Stimulated activated CD4-positive, alpha-beta T cell treated with anti-CD3 and anti-CD28 coated beads, Interleukin-15, amount 100 ng/mL, for 24 hours (primary cell): ENCODE results near the gene BICD1.
A peak's percentile ranks its signal among the peaks of the same experiment; 100 is the strongest.
"Not testable (repeated sequence)": the region's sequence is repeated elsewhere in the genome, so short reads cannot be mapped to it uniquely, and the experiment has no call there.

Experiments used
- DNase-seq: peaks from one replicate; pipeline ENCODE4 v3.0.0-alpha.2; 2020

BICD1 gene

DNA sequence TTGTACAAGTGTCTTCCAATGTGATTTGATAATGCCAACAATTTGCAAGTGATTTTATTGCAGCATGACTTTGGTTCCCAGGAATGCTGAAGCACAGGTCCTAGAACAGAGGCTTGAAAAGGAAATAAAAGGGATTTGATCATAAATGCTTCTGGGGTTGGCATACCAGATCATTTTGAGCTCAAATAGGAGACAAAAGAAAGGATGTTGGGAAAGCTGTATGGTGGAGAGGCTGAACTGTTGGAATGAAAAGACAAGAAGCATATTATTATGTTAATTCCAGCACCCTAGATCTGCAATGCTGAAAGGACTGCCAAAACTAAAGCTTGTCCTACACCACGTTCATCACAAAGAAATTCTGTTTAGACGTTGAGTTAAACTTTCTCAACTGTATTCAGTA, 143.1 kb downstream of the BICD1 start:
- no peak for DNase-seq

DNA sequence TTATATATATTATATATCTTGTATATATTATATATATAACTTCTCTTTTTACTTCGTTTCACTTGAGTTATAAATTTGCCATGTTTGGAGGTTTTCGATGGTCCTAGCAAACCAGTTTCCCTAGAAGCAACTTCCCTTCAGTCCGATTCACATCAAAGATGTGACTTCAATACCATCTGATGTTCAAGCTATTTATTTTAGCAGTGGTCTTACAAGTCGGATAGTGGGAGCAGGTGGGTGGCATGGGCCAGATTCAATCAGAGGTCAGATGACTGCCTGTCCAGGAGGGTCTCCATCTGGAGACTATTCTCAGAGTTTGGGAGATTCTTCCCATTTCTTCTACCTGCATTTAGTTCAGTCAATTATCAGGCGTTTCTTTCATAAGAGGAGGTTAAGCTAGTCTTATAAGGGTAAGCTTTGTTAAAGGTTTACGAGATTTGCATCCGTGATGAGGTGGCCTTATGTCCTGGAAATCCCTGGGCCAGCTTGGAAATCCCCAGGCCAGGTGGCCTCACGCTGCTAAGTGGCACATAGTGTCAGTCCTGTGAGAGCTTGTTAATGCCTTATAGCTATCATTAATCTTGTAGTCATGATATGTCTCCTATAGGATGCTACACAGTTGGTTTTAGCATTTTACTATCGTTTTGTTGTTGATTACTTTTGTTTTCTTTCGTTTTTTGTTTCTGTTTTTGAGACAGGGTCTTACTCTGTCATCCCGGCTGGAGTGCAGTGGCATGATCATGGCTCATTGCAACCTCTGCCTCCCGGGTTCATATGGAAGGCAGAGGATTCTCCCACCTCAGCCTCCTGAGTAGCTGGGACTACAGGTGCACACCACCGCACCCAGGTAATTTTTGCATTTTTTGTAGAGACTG, 145.8 kb downstream of the BICD1 start:
- DNase-seq, result no peak

DNA sequence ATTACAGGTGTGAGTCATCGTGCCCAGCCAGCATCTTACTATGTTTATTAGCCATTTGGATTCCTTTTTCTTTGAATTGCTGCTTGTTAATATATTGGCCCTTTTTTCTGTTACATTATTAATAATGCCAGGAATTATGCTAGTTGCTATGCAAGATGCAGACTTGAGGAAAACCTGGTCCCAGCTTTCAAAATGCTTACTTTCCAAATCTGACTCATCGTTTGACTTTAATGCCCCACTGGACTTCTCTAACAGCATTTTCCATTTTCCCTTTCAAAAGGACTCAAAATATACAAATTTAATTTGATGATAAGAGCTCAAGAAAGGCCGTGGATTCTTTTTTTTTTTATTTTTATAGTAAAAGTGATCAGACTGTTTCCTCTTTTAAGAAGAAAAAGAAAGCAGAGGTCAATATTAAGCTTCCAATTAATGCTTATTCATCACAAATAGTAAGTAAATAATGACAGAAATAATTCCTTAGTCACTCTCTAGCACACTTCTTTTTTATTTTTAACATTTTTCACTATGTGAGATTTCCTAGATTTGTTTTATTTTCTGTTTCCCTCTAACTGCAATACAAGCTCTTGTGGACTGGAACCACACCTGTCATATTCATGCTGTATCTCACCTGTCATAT, 146.6 kb downstream of the BICD1 start:
- no peak for DNase-seq

DNA sequence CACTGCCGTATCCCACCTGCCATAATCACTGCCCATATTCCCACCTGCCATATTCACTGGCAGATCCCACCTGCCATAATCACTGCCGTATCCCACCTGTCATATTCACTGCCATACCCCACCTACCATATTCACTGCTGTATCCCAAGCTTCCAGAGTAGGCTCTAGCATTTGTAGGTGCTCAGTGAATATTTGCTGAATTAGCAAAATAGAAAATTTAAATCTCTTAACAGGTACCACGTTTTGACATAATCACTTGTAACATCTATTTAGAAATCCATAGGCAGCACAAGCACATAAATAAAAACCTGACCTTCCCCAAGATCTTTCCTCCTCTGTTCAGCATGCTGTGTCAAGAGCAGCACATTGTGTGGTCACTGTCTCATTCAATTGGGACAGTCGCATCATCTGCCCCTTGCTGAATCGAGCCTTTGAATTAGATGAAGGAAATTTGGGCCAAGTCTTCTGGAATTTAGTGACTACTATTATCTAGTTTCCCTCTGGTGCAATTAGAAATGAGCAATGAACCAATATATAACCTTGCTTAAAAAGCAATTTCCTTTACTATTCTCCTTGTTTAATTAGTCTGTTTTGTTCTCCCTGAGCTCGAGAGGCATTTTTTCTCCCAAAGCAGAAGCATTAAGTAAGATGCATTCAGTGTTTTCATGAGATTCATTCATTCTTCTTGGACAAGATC, 147.8 kb downstream of the BICD1 start:
- no peak for DNase-seq

DNA sequence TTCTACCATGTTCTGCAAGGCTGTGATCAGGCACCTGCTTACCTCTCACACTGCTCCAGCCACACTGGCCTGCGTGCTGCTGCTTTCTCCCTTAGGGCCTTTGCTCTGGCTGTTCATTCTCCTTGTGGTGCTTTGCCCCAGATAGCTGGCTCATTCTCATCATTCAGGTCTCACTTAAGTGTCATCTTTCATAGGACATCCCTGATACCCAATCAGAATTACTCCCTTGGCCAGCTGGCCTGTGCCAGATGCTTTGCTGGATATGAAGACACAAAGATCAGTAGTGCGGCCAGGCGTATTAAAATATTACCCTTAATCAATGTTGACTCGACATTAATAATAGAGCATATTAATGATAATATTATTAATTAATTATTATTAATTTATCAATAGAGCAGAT, 148.9 kb downstream of the BICD1 start:
- no peak for DNase-seq

DNA sequence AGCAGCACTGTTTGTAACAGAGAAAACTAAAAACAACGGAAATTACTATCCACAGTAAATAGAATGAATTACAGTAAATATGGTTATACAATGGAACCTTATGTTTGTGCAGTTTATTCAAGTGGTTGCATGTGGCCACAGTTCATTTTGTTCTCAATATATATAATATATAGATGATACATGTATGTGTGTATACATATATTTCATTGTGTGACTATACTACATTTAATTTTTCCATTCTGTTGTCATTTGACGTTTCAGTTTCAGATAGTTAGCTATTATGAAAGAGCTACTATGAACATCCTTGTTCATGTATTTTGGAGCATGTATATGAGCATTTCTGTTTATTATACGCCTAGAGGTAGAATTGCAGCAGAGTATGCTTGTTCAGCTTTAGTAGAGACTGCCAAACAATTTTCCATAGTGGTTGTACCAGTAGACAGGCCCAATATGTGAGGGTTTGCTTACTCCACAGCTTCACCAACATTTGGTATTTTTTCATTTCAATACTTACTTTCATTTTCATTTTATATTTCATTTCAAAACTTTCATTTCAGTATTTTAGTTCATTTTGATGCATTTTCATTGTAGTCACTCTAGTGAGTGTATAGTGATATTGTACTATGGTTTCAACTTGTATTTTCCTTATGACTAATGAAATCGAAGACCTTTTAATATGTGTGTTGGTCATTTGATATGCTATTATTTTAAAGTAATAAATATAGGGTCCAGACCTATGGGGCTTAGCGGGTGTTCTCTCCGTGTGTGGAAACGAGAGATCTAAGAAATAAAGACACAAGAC, 151.2 kb downstream of the BICD1 start:
- DNase-seq, result no peak

DNA sequence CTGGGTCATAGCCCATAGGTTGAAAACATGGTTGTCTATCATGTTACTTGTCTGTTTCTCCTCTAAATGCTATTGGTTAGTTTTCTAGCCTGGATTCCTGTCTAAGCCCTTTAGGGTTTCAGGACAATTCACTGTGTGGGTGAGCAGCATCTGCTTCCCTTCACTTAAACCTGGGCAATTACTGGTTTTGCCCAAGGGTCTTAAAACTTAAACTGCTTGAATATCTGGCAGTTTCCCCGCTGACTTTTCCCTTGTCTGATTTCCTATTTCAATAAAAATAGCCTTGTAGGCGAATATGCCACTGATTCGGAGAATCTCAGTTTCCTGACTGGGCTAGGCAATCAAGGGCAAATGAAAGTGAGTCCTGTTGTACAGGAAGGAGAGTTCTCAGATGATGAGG, 154.0 kb downstream of the BICD1 start:
- DNase-seq, result no peak

DNA sequence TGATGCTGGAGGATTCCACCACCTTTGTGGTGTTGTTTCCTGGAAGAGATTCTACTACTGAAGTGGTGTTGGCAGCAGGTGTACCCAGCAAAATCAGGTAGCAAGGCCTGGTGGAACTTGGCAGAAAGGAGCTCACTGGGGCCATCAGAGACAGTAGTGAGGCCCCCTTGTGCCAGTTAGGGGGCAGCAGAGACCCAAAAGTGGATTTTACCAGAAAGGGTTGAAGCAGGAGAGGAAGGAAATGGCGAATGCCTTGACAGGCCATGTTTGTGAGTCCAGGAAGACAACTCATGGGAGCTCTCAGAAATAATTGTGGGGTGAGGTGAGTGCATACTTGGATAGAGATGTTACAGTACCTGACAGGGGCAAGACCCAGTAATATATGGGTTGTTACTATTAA, 155.0 kb downstream of the BICD1 start:
- peak; percentile 7 for DNase-seq

DNA sequence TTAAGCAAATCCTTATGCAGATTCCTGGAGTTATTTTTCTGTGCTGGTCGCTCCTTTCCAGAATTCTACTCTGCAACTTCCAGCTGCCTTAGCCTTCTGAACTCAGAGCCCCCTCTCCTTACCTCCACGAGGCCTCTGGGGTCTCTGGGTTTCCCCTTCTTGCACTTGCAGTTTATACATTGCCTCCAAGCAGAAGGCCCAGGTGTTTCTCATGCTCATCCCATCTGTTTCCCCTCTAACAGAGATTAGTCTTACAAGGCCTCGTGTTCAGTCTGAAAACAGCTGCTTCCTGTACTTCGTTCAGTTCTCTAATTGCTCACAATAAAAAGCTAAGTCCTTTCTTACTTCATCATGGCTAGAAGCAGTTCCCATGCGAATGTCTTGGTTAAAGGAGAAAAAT, 158.3 kb downstream of the BICD1 start:
- DNase-seq, result no peak

GRCh38 chr12:32265456-32265855, 158.8 kb downstream of the BICD1 start:
- no peak for DNase-seq

DNA sequence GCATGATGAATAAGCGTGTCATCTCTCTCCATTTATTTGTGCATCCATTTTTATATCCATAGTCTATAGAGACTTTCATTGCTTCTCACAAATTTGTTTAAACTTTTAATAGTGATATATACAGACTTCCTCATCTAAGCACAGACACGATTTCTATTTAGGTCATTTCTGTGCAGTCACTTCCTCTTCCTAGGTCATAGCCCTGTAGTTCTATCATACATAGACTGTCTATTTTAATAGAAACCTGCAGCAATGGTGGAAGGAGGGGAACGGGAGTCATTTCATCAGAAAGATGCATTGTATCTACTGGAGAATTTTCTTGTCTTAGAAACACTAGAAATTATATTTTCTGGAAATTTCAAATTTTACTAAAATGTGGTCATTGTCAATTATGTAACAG, 159.3 kb downstream of the BICD1 start:
- DNase-seq, result no peak

- DNase-seq, result no peak
Observed at GRCh38 chr12:32266756-32267155, 160.1 kb downstream of the BICD1 start.

GRCh38 chr12:32270818-32271710, 164.4 kb downstream of the BICD1 start:
- DNase-seq, result no peak

GRCh38 chr12:32272465-32272864, 165.8 kb downstream of the BICD1 start:
- DNase-seq, result no peak

DNA sequence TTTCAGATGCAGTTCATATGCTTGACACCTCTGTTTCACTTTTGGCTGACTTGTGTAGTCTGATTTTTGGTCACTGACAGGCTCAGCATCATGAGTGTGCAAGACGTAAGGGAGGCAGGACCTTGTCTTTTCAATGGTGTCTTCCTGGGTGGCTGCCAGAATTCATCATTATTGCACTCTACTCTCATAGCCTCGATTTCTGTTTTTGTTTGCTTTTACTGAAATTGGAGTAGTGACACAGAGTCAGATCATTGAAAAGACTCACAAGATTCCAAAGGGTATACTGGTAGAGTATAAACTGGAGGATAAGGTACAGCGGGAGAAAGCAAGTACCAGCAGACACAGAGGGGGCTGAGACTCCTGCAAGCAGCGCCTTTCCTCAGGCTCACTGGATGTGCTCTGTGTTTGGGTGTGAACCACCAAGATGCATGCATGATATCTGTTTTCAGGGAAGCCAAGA, 166.4 kb downstream of the BICD1 start:
- peak; percentile 13 for DNase-seq

DNA sequence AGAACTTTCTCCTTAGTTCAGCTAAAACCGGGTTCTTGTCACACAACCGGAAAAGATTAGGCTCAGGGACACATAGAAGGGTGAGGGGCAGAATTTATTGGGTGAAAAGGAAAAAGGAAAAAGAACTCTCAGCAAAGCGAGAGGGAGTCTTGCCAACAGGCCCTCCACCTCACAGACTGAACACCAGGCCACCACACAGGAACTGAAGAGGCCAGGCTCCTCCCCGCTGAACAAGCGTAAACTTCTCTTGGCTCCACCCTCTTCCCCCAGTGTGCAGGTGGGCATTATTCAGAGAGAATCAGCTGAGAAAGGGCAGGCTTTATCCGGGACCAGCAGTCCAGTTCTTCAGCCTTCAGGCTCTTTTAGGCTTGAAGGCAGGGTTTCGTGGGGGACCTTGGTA, 167.1 kb downstream of the BICD1 start:
- DNase-seq, result peak; percentile 47

DNA sequence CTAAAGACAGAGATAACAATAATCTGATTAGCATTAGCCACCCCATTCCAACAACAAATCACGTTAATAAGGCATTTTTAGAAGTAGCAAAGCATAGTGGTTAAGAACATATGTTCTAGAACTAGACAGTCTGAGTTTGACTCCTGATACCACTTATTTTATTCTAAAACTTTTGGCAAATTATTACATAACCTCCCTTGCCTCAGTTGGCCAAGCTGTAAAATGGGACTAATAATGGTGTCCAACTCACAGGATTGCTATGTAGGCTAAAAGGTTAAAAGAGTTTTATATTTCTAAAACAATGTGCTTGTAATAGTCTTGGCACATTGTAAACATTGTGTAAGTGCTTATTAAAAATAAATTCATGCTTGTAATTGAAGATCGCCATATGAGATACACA, 168.0 kb downstream of the BICD1 start:
- no peak for DNase-seq

DNA sequence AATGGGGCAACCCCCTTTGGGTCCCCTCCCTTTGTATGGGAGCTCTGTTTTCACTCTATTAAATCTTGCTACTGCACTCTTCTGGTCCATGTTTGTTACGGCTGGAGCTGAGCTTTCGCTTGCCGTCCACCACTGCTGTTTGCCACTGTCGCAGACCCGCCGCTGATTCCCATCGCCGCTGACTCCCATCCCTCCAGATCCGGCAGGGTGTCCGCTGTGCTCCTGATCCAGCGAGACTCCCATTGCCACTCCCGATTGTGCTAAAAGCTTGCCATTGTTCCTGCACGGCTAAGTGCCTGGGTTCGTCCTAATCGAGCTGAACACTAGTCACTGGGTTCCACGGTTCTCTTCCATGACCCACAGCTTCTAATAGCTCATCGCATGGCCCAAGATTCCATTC, 168.9 kb downstream of the BICD1 start:
- not testable (repeated sequence) for DNase-seq

GRCh38 chr12:32277774-32278173, 171.1 kb downstream of the BICD1 start:
- no peak for DNase-seq

DNA sequence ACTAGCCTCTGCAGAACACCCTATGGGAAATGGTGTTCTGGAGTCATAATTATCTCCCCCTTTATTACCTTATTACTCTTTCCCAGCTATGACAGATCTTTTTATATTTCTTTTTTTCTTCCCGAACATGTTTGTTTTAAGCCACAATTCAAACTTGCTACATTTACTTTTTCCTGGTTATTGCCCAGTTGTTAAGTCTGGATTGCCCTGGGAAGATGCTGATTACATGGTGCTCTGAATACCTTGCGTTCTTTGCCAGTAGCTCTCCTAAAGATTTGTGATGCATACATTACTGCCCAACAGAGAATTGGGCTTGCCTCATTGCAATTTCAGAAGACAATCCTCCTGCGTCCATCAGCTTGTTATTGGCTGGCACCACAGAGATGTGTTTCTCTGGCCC, 174.5 kb downstream of the BICD1 start:
- DNase-seq, result no peak

DNA sequence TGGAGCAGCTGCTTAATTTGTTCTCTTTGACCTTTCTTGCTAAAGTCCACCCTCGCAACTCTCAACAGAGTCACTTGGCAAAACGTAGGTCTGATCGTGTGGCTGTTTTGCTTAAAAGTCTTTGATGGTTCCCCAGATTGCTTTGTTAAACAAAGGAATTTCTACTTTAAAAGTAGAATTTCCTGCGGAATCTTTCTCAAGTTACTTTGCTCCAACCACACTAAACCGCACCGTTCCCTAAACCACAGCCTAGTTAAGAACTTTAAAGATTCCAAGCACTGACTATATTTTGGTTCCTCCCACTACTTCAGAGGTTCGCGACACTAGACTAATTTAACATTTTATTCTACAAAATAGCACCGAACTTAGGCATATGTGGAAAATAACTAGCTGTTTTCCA, 177.9 kb downstream of the BICD1 start:
- DNase-seq, result no peak

DNA sequence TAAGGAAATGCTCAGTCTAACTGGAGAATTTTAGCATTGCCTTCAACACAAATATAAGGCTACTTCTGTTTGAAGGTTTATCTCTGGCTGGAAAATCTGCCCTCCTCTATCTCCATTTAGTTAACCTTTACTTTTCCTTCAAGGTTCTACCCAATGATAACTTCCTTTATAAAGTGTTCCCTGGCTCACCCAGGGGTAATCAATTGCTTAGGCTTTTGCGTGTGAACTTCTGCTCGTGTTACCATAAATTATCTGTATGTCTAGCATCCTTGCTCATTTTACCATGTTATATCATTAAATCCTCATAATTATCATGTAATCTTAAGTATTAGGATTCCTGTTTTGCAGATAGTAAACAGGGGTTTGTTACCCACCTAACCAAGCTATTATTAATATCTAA, 178.4 kb downstream of the BICD1 start:
- no peak for DNase-seq
